8988T (cell line): Measurements from ENCODE around the gene PM20D1.

Source experiments
- DNase-seq: peaks from one replicate; pipeline ENCODE4 v3.0.0; 2011

PM20D1 gene

DNA sequence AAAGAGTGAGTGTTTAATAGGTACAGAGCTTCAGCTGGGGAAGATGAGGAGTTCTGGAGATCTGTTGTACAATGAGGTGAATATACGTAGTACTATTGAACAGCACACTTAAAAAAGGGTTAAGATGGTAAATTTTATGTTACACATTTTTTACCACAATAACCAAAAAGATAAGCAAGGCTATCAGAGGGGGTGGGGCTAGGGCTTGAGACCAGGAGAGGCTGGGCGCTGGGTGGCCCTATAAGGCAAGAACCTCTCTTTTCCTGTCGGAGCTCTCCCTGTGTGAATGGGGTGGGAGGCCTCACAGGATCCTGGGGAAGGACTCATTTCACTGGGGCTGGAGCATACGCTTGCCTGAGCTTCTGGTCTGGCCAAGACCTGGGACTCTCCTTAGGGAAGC lies 45.9 kb downstream of the PM20D1 start:
- DNase-seq: no peak

DNA sequence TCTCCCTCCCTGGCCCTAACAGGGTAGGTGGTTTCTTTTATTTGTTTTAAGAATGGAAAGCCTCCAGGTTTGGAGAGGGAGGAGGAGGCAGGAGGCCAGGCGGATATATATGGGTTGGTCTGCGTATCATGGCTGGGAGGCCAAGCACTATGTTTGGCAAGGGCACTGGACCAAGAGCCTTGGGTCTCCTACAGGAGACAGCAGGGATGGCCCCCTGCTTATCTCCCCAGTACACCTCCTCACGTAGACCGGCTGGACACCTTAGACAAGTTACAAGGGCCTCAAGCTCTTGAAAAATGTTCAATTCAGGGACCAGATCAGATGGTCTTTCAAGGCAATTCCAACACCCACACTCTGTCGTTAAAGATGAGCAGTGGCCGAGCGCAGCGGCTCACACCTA lies 47.9 kb downstream of the PM20D1 start:
- no peak for DNase-seq

GRCh38 chr1:205800981-205801703 lies 48.8 kb downstream of the PM20D1 start:
- no peak for DNase-seq

GRCh38 chr1:205800427-205800826 lies 49.5 kb downstream of the PM20D1 start:
- DNase-seq: no peak

DNA sequence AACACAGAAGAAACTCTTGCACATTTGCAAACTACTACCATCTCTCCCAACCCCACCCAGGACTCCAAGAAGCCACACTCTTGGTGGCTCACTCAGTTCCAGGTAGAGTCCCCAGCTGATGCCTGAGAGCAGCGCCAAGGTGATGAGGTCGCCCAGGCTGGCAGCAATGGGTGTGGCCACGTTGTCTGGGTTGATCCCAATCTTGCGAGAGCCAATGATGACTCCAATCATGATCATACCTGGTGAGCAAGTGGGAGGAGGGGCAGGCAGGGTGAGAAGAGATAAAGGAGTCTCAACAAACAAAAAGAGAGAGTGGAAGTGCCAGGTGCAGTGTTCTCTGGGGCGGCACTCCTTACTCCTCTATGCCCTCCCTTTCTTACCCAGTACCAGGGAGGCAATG lies 51.4 kb downstream of the PM20D1 start:
- no peak for DNase-seq

DNA sequence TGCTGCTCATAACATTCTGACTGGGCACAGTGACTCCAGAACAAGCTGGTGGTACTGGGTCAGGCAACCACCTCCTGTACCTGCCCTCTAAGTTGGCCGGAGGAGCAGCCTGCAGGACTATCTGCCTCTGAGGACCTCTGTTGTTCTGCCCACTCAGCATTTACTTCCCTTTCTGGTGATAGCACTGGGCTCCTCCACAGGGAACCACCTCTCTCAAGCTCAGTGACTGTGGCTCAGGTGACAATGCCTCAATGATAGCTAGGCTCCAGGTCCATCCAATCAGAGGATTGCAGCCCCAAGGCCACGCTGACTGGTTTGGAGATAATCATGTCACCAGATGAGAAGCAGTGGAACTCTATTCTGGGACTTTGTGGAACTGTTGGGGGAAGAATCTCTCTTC lies 52.8 kb downstream of the PM20D1 start:
- DNase-seq: no peak

GRCh38 chr1:205794011-205794730 lies 55.8 kb downstream of the PM20D1 start:
- DNase-seq: no peak

DNA sequence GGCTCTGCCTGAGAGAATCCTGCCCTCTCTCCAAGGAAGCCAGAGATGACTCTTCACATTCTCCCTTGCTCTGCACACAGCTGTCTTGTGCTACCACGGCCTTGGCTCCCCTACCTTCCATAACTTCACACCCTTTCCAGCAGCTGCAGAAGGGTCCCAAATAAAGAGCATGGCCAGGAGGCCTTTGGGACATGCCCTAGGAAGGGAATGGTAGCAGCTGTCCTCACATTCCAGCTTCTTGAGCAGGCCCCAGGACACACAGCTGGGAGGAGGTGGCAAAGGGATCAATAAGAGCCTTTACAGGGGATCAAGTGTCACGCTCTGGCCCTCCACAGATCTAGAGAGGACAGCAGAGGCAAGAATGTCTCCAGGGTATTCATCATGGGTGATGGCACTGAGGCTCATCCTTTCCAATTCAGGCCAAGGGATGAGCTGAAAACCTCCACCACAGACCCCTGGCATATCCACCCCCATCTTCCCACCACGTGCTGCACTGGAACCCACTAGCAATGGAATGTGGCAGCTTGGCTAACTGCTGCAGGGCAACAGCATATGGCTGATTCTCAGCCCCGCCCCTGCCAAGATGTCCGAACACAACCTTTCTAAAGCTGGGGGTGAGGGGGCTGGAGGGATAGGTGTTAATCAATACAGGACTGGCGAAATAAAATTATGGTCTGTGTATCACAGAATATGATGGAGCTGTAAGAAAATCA lies 56.8 kb downstream of the PM20D1 start:
- no peak for DNase-seq

- no peak for DNase-seq
These were observed 57.5 kb downstream of the PM20D1 start for GRCh38 chr1:205792481-205792881.

GRCh38 chr1:205791568-205792180 lies 58.3 kb downstream of the PM20D1 start:
- DNase-seq: peak; percentile 68

DNA sequence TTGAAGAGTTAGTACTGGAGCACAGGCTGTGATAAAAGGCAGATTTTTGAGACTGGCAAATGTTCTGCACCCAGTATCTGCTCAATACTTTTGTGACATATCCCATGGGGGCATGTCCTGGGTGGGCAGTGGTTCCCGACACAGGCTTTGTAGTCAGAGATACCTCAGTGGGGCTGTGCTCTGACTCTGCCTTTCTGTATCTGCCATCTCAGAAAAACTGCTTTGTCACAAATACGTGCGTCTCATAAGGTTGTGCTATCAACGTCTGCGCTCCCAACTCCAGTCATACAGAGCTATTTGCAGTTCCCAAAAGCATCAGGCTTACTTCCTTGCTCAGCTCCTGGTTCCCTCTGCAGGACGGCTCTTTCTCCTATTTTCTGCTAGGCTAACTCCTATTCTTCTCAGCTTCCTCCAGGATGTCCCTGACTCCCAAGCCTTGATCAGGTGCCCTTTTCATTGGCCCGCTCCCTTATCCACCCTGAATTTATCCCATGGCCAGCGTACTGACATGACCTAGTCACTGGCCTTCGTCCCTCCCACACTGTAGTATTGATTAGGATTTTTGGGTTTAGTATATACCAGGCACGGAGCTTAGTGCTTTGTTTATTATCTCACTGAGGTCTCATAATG lies 62.5 kb downstream of the PM20D1 start:
- DNase-seq: no peak

DNA sequence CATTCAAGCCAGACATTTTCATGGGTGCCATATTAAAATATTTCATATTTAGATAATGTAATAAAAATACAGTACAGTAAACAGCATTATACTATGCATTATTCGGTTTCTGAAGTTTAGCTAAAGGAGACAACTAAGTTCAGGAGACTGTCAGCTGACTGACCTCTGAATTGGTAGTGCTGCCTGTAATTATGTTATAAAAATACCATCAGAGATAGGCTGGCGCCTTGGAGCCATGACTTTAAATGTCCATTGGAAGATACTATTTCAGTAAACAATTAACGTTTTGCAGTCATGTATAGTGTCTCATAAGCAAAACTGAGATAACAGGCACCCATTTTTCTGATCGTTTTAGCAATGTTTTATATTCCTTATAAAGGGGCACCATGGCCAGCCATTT lies 63.3 kb downstream of the PM20D1 start:
- DNase-seq: no peak

- DNase-seq: no peak
These were observed 64.5 kb downstream of the PM20D1 start for GRCh38 chr1:205785446-205785845.

- DNase-seq: no peak
These were observed 66.0 kb downstream of the PM20D1 start for GRCh38 chr1:205783904-205784303.

- no peak for DNase-seq
These were observed 66.5 kb downstream of the PM20D1 start for GRCh38 chr1:205783433-205783795.

GRCh38 chr1:205782627-205783432 lies 67.1 kb downstream of the PM20D1 start:
- DNase-seq: no peak

DNA sequence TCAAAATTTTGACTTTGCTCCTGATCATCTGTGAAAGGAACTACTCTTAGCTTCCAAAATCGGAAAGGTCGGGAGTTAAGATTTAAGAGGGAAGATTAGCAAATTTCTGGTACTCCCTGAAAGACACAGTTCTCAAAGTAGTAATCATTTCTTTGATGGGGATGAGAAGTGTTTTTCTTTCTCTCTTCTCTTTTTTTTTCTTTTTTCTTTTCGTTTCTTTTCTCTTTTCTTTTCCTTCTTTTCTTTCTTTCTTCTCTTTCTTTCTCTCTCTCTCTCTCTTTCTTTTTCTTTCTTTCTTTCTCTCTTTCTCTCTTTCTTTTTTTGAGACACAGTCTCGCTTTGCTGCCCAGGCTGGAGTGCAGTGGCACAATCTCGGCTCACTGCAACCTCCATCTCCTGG lies 69.6 kb downstream of the PM20D1 start:
- no peak for DNase-seq
